ENCODE measurements around the gene ZNF598.

DNA sequence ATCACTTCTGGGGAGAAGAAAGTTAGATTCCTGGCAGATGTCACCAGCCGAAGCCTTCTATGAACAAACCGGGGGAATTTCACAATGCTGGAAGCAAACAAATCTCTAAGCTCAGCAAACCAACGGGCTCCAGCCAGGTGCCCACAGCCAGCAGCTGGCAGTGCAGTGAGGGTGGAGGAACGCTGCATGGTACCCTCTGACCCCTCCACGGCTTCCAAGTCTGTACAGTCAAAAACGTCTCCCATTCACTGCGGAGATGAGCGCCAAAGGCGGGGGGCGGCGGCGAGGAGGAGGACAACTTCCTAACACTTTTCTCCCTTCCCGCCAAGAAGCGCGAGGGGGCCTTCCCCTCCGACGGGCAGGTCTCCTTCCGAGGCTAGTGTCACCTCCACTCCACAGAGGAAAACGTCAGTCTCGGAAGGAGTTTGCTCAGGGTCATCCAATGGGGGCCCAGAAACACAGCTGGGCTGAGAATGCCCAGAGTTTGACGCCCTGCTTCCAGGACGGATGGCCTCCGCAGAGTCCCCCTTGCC lies 924 bp downstream of the ZNF598 start:
- TF ChIP-seq CTCF (IDR thresholded peaks at IDR 0.05; ENCODE audit: borderline replicate concordance, extremely low read depth, low read length, poor library complexity, severe bottlenecking): no peak
- TF ChIP-seq EZH2 (IDR thresholded peaks at IDR 0.05; ENCODE audit: borderline replicate concordance, low read depth, low read length, severe bottlenecking): no peak

Measured in DND-41 (cell line).